ENCODE measurements around the gene LYPLA2. TPM values are rescaled to one million over a fixed set of nuclear protein-coding genes. Genes with fewer than 3 reads are reported as not detected.

Gene LYPLA2
- total and polyA plus RNA-seq, 2 donors (not counting 1 experiment from before 2014, with no cell fraction given), result 50.6 to 60.5 TPM

- Histone ChIP-seq H3K4me1 (ENCODE audit: control insufficient read depth in 2 of 2, insufficient read depth in 2 of 2, low read length in 2 of 2) (no peaks in the 10 kb centered on the region), H3K4me2 (replicated peaks; ENCODE audit: low read depth, low read length, poor library complexity, severe bottlenecking) (no peak overlapping the region), H3K9ac (ENCODE audit: low read length) (no peak overlapping the region), H3K4me3 (ENCODE audit: control extremely low read depth in 1 of 5, extremely low read depth in 1 of 5, insufficient read depth in 1 of 5, low read depth in 2 of 5, low read length in 4 of 5) (no peak overlapping the region), H3K36me3 (replicated peaks in 1 of 2; ENCODE audit: control extremely low read depth in 1 of 2, control insufficient read depth in 1 of 2, extremely low read depth in 1 of 2, insufficient read depth in 2 of 2, low read length in 1 of 2) (peaks cover 8 to 92% of the 10 kb centered on the region in 2 experiments), H4K20me1 (ENCODE audit: control insufficient read depth, insufficient read depth, low read length, poor library complexity, severe bottlenecking) (peaks cover 46% of the 10 kb centered on the region), H3K27me3 (replicated peaks in 1 of 4; ENCODE audit: control extremely low read depth in 1 of 4, control insufficient read depth in 3 of 4, insufficient read depth in 4 of 4, low read length in 3 of 4) (no peaks in the 10 kb centered on the region), H2AFZ (ENCODE audit: insufficient read depth, low read depth, low read length, poor library complexity, severe bottlenecking) (no peak overlapping the region), H3K79me2 (ENCODE audit: control insufficient read depth, insufficient read depth, low read length) (peaks cover 37% of the 10 kb centered on the region), H3K9me3 (ENCODE audit: control extremely low read depth in 1 of 3, control insufficient read depth in 2 of 3, insufficient read depth in 1 of 3, low read length in 2 of 3) (no peaks in the 10 kb centered on the region), H3K27ac (ENCODE audit: low read length in 2 of 2) (no peak overlapping the region)
- CTCF ChIA-PET, result interaction anchor here (0.9 to 1.6 kb wide), 3 partner anchors 13 to 159 kb away, joined by 3 to 8 read pairs (median 3); no protein-coding TSS in a partner anchor
- intact Hi-C loops (cut with micrococcal nuclease), result no loop called here
- ATAC-seq (ENCODE audit: low read depth) (no peak), DNase-seq (no peak)
- no peak for TF ChIP-seq EZH2 (IDR thresholded peaks at IDR 0.05; ENCODE audit: borderline replicate concordance, insufficient read depth, low read depth, low read length, poor library complexity, severe bottlenecking)
- peaks cover 3% of the 10 kb centered on the region for H3K4me1 Mint-ChIP-seq
- H3K9me3 Mint-ChIP-seq (ENCODE audit: insufficient read depth), result no peaks in the 10 kb centered on the region
- POLR2A ChIA-PET, result interaction anchor here (0.6 kb wide), 1 partner anchor 18 kb away, joined by 3 read pairs; no protein-coding TSS in a partner anchor
- 100% methylated on average over 1 of the region's 1 CpG for WGBS (ENCODE audit: insufficient coverage)
- no peak overlapping the region for H3K4me3 Mint-ChIP-seq
- H3K27me3 Mint-ChIP-seq, result no peaks in the 10 kb centered on the region
- no peak overlapping the region for H3K27ac Mint-ChIP-seq
These were observed 33.1 kb upstream of the LYPLA2 start for GRCh38 chr1:23757812-23758211.

- POLR2A ChIA-PET, result no interaction called here
- Mint-ChIP-seq H3K9me3 (ENCODE audit: insufficient read depth) (no peaks in the 10 kb centered on the region), H3K4me3 (no peak overlapping the region), H3K27ac (no peak overlapping the region), H3K4me1 (peaks cover 3% of the 10 kb centered on the region), H3K27me3 (no peaks in the 10 kb centered on the region)
- DNase-seq (no peak), ATAC-seq (ENCODE audit: low read depth) (no peak)
- no peak overlapping the region for H3K27ac ChIP-seq (ENCODE audit: low read length in 2 of 2)
- no peaks in the 10 kb centered on the region for H3K27me3 ChIP-seq (replicated peaks in 1 of 4; ENCODE audit: control extremely low read depth in 1 of 4, control insufficient read depth in 3 of 4, insufficient read depth in 4 of 4, low read length in 3 of 4)
- H2AFZ ChIP-seq (ENCODE audit: insufficient read depth, low read depth, low read length, poor library complexity, severe bottlenecking), result no peak overlapping the region
- H4K20me1 ChIP-seq (ENCODE audit: control insufficient read depth, insufficient read depth, low read length, poor library complexity, severe bottlenecking), result peaks cover 35% of the 10 kb centered on the region
- WGBS (ENCODE audit: insufficient coverage), result 100% methylated on average over 4 of the region's 4 CpGs
- peaks cover 24% of the 10 kb centered on the region for H3K79me2 ChIP-seq (ENCODE audit: control insufficient read depth, insufficient read depth, low read length)
- no peaks in the 10 kb centered on the region for H3K9me3 ChIP-seq (ENCODE audit: control extremely low read depth in 1 of 3, control insufficient read depth in 2 of 3, insufficient read depth in 1 of 3, low read length in 2 of 3)
- CTCF ChIA-PET, result no interaction called here
- TF ChIP-seq, protein P1, sequence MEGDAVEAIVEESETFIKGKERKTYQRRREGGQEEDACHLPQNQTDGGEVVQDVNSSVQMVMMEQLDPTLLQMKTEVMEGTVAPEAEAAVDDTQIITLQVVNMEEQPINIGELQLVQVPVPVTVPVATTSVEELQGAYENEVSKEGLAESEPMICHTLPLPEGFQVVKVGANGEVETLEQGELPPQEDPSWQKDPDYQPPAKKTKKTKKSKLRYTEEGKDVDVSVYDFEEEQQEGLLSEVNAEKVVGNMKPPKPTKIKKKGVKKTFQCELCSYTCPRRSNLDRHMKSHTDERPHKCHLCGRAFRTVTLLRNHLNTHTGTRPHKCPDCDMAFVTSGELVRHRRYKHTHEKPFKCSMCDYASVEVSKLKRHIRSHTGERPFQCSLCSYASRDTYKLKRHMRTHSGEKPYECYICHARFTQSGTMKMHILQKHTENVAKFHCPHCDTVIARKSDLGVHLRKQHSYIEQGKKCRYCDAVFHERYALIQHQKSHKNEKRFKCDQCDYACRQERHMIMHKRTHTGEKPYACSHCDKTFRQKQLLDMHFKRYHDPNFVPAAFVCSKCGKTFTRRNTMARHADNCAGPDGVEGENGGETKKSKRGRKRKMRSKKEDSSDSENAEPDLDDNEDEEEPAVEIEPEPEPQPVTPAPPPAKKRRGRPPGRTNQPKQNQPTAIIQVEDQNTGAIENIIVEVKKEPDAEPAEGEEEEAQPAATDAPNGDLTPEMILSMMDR (IDR thresholded peaks at IDR 0.05), result no peak
- no peak for TF ChIP-seq EZH2 (IDR thresholded peaks at IDR 0.05; ENCODE audit: borderline replicate concordance, insufficient read depth, low read depth, low read length, poor library complexity, severe bottlenecking)
- peaks cover 8 to 82% of the 10 kb centered on the region in 2 experiments for H3K36me3 ChIP-seq (replicated peaks in 1 of 2; ENCODE audit: control extremely low read depth in 1 of 2, control insufficient read depth in 1 of 2, extremely low read depth in 1 of 2, insufficient read depth in 2 of 2, low read length in 1 of 2)
- H3K9ac ChIP-seq (ENCODE audit: low read length), result no peak overlapping the region
- intact Hi-C loops (cut with micrococcal nuclease), result no loop called here
- no peak overlapping the region for H3K4me2 ChIP-seq (replicated peaks; ENCODE audit: low read depth, low read length, poor library complexity, severe bottlenecking)
- H3K4me3 ChIP-seq (ENCODE audit: control extremely low read depth in 1 of 5, extremely low read depth in 1 of 5, insufficient read depth in 1 of 5, low read depth in 2 of 5, low read length in 4 of 5), result no peak overlapping the region
- H3K4me1 ChIP-seq (ENCODE audit: control insufficient read depth in 2 of 2, insufficient read depth in 2 of 2, low read length in 2 of 2), result no peaks in the 10 kb centered on the region
These were observed 31.7 kb upstream of the LYPLA2 start for GRCh38 chr1:23759277-23759676.
